Measurements from ENCODE around the gene ZFAND5.

ZFAND5 gene

DNA sequence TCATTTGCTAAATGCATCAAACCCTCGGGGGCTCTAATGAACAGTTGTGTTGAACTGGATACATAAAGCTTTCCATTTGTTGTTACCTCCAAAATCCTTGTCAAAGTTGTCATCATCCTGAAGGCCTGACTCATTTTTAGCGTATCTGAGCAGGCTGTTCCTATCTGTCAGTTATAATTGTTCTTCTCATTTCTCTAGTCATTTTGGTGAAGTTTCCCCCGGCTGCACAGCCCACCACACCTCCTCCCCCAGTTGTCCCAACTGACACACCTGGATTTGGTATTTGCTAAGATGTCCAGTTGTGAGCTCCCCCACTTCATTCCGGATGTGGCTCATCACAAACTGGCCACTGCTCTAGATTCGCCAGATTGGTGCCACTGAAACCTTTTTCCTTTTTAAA lies 27.7 kb downstream of the ZFAND5 start:
- DNase-seq (ENCODE audit: low spot score), result no peak
- TF ChIP-seq, protein P1, sequence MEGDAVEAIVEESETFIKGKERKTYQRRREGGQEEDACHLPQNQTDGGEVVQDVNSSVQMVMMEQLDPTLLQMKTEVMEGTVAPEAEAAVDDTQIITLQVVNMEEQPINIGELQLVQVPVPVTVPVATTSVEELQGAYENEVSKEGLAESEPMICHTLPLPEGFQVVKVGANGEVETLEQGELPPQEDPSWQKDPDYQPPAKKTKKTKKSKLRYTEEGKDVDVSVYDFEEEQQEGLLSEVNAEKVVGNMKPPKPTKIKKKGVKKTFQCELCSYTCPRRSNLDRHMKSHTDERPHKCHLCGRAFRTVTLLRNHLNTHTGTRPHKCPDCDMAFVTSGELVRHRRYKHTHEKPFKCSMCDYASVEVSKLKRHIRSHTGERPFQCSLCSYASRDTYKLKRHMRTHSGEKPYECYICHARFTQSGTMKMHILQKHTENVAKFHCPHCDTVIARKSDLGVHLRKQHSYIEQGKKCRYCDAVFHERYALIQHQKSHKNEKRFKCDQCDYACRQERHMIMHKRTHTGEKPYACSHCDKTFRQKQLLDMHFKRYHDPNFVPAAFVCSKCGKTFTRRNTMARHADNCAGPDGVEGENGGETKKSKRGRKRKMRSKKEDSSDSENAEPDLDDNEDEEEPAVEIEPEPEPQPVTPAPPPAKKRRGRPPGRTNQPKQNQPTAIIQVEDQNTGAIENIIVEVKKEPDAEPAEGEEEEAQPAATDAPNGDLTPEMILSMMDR (IDR thresholded peaks at IDR 0.05; ENCODE audit: extremely low read depth, missing control alignments), result no peak

DNA sequence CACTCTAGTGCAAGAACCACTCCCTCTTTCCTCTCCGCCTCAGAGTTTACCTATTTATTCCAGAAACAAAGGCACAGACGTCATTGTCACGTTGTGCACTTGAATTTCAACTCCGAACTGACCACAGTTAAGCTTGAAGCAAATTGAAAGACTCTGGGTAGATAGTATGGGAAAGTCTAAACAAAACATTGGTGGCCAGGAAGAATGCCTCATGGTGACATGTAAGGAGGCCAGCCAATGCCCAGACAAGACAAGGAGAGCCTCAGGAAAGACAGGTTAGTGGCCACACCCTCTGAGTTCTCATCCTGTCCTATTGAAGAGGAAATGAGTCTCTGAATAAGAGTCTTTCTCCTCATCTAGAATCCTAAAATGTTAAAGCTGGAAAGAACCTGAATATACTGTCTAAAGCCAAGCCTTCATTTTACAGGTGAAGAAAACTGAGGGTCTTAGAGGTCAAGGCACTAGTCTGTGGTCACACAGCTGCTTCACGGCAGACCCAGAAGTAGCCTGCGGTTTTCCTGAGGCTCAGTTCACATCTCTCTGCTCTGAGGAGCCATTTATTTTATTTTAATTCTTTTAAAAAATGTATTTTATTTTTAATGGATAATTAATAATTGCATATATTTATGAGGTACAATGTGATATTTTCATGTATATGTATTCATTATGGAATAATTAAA lies 30.2 kb downstream of the ZFAND5 start:
- TF ChIP-seq, protein P1 (IDR thresholded peaks at IDR 0.05; ENCODE audit: extremely low read depth, missing control alignments), result no peak
- DNase-seq (ENCODE audit: low spot score), result no peak

DNA sequence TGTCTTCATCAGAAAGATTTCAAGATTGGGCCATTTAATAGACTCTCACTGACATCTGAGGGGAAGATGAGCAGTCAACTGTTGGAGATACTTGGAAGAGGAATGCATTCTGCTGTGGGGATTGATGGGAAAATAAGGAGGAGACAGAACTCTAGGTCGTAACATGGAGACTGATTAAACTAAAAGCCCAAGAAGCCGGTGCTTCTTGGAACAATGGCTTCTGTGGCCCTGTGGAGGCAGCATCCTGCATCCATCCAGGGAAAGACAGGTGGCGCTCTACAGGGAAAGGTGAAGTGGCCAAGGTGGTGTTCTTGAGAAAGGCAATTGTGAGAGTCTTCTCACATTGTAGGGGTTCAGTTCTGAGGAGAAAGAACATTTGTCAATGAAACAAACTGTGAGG lies 31.3 kb downstream of the ZFAND5 start:
- no peak for DNase-seq (ENCODE audit: low spot score)
- TF ChIP-seq, protein P1 (IDR thresholded peaks at IDR 0.05; ENCODE audit: extremely low read depth, missing control alignments), result no peak

DNA sequence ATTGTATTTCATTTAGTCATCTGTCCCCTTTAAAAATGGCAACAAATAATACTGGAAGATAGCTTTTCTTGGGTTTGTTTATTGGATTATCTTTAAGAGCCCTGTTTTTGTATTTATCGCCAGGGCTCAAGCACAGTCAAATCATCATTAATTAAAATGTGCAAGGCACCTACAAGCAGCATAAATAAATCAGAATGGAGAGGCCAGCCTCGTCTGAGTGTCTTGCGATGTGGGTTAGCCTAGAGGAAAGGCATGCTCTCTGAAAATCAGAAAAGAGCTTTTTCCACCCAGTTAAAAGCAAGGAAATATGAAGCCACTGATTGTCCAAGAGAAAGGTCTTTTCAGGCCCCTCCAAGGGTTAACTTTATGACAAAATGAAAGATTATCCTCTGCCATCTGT lies 31.8 kb downstream of the ZFAND5 start:
- TF ChIP-seq, protein P1 (IDR thresholded peaks at IDR 0.05; ENCODE audit: extremely low read depth, missing control alignments), result no peak
- DNase-seq (ENCODE audit: low spot score), result no peak

DNA sequence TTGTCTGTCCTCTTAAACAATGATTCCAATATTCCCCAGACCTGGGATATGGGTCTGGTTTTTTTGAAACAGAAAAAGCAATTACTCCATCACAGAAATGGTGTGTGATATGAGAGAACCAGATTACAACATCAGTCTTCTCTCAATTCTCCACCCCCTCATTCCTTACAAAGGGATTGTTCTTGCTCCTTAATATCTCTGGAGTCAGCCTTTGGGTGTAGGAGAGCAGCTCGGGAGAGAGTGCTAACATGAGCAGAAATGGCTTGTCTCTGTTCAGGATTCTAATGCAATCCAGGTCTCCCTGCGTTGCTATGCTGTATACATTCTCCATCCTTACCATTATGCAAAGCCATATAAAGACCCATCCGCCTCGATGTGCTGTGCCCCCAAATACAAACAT lies 32.7 kb downstream of the ZFAND5 start:
- TF ChIP-seq, protein P1 (IDR thresholded peaks at IDR 0.05; ENCODE audit: extremely low read depth, missing control alignments), result no peak
- no peak for DNase-seq (ENCODE audit: low spot score)

DNA sequence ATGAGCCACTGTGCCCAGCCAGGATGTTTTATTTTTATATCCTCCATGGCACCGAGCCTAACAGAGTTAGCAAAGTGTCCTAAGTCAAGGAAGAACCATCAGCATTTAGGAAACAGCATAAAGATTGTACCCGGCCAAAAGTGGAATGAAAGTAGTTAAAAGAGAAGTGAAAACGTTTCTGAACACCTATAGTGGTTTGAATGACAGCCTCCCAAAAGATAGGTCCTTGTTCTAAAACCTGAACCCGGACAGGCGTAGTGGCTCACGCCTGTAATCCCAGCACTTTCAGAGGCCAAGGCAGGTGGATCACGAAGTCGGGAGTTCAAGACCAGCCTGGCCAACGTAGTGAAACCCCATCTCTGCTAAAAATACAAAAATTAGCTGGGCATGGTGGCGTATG lies 37.4 kb downstream of the ZFAND5 start:
- DNase-seq (ENCODE audit: low spot score), result no peak
- TF ChIP-seq, protein P1 (IDR thresholded peaks at IDR 0.05; ENCODE audit: extremely low read depth, missing control alignments), result no peak

DNA sequence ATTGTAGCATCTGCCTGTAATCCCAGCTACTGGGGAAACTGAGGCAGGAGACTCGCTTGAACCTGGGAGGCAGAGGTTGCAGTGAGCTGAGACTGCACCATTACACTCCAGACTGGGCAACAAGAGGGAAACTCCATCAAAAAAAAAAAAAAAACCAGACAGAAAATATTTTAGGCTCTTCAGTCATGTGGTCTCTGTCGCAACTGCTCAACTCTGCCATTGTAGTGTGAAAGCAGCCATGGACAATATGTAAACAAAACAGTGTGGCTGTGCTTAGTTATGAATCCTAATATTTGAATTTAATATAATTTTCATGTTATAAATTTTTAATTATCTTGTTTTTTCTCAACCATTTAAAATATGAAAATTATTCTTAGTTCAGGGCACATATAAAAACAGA lies 38.4 kb downstream of the ZFAND5 start:
- TF ChIP-seq, protein P1 (IDR thresholded peaks at IDR 0.05; ENCODE audit: extremely low read depth, missing control alignments), result no peak
- DNase-seq (ENCODE audit: low spot score), result no peak
